CD1c-positive myeloid dendritic cell (primary cell): ENCODE results near the gene B3GALNT2.
"Not testable (repeated sequence)": the region's sequence is repeated elsewhere in the genome, so short reads cannot be mapped to it uniquely, and the experiment has no call there.

ENCODE experiments used
- DNase-seq: peaks from one replicate; pipeline ENCODE4 v3.0.0-alpha.2; 2016; ENCODE audit errors: extremely low spot score

B3GALNT2 gene

GRCh38 chr1:235504122-235504493 is at the start of gene B3GALNT2:
Gene B3GALNT2, minus strand, starts transcription at chr1:235504452. Its CDS starts 200 bp downstream, at chr1:235504252.
- no peak for DNase-seq

- no peak for DNase-seq
Measured at GRCh38 chr1:235553112-235553551, 48.9 kb upstream of the B3GALNT2 start.

DNA sequence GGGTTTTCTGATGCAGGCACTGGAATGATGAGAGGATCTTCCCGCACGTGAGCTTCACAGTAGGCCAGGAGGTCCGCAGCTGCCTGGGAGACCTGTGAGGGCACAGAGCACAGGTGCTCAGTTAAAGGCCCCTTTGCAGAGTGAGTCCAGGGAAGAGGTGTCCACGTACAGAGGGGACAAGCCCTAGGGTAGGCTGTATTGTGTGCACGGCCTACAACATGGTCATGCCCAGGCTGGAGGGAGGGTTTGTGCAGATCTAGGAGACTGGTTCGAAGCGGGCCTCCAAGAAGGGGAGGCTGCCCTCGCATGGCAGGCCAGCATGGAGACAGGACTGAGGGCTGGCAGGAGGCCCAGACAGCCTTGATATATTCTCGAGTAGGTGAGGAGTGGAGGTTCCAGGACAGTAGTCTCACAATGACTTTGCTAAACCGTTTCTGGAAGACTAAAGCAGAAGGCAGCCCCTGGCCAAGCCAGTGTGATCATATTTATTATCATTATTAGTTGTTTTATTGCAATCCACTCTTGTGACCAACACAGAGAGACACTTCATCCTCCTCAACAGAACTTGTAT is 48.0 kb upstream of the B3GALNT2 start:
- no peak for DNase-seq

- DNase-seq = no peak
Measured at GRCh38 chr1:235549351-235550139, 45.3 kb upstream of the B3GALNT2 start.

DNA sequence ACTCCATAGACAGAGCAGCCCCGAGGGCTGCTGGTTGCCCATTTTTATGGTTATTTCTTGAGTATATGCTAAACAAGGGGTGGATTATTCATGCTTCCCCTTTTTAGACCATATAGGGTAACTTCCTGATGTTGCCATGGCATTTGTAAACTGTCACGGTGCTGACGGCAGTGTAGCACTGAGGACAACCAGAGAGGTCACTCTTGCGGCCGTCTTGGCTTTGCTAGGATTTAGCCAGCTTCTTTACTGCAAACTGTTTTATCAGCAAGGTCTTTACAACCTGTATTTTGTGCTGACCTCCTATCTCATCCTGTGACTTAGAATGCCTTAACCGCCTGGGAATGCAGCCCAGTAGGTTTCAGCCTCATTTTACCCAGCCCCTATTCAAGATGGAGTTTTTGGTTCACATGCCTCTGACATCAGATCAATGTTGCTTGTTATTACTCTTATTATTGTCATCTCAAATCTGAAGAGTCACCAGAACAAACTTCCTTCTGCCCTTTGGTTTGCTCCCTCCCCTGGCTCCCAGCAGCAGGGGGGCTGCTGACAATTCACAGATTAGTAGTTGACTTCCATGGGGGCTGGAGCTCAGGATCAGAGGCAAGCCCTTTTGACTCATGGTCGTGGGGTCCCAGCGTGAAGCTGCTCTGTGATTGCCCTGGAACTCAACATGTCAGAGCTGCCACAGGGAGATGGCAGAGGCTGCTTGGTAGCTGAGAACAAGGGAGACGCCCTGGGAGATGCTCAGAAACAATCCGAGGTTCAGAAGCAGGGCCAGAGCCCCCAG is 42.3 kb upstream of the B3GALNT2 start:
- DNase-seq = peak; percentile 69

DNA sequence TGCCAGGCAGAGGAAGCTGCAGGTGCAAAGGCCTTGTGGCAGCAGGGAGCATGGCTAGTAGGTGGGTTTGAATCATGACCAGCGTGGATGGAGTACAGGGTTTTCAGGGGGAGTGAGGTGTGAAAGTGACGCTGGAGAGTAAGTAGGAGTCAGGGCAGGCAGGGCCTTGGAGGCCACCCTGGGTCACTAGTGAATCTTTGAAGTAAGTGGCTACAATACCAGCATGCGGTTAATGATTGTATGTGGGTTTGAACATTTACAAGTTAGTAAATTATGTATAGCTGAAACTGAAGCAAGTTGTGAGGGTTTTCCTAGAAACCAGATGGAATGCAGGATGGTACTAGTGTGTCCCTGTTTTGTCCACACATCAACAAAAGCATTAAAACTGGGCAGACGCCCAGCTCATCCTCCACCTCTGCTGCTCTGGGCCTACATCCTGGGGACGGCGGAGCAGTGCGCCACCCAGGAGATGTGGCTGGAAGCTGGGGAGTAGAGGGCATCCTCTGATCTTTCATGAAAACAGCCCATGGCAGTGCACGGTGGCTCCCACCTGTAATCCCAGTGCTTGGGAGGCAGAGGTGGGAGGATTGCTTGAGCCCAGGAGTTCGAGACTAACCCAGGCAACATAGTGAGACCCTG is 41.2 kb upstream of the B3GALNT2 start:
- no peak for DNase-seq

DNA sequence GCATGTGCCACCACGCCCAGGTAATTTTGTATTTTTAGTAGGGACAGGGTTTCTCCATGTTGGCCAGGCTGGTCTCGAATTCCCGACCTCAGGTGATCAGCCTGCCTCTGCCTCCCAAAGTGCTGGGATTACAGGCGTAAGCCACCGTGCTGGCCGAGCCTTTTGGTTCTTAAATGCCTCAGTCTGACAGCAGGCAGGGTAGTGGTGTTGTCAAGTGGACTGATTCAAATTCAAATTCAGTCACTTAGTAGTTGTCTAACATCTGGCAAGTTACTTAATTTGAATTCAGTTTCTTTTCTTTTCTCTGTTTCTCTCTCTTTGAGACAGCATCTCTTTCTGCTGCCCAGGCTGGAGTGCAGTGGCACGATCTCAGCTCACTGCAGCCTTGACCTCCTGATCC is 38.6 kb upstream of the B3GALNT2 start:
- DNase-seq = not testable (repeated sequence)

DNA sequence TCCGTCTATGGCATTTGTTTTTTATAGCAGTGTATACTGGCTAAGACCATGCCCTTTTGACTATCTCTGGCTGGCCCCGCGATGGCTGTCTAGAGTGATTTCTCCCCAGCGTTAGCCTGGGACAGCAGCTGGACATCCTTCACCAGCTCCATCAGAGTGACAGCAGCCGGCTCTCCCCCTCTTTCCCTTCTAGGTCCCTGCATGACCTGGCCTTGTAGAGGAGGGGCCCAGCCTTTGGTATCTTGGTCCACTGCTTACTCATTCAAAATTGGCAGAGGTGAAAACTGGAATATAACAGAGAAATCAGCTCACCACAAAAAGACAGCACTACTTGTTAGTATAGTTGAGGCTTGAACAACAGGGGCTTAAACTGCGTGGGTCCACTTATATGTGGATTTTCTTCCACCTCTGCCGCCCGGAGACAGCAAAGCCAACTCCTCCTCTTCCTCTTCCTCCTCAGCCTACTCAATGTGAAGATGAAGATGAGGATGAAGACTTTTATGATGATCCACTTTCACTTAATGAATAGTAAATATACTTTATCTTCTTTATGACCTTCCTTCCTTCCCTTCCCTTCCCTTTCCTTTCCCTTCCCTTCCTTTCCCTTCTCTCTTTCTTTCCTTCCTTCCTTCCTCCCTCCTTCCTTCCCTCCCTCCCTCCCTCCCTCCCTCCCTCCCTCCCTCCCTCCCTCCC is 29.4 kb upstream of the B3GALNT2 start:
- DNase-seq = no peak

- DNase-seq = no peak
Measured at GRCh38 chr1:235532360-235532759, 28.1 kb upstream of the B3GALNT2 start.

GRCh38 chr1:235527196-235527814 is 23.1 kb upstream of the B3GALNT2 start:
- no peak for DNase-seq

DNA sequence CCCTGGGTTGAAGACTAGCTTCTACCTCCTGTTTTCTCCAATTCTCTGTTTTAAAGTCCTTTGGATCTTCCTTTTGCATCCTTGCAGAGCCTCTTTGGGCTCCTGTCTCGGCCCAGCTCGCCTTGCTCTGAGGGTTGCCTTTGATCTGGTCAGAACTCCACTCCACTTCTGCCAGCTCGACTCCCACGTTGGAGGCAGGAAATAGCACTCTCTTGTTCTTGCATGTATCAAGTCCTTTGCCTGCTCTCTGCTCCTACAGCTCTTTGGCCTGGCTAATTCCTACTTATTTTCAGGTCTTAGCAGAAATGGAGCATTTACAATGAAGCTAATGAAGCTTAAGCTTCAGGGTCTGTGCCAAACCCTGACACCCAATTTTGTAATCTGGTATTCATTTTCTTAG is 21.1 kb upstream of the B3GALNT2 start:
- no peak for DNase-seq

GRCh38 chr1:235516862-235517446 is 12.7 kb upstream of the B3GALNT2 start:
- no peak for DNase-seq

GRCh38 chr1:235515844-235516512 is 11.7 kb upstream of the B3GALNT2 start:
- peak; percentile 57 for DNase-seq

DNA sequence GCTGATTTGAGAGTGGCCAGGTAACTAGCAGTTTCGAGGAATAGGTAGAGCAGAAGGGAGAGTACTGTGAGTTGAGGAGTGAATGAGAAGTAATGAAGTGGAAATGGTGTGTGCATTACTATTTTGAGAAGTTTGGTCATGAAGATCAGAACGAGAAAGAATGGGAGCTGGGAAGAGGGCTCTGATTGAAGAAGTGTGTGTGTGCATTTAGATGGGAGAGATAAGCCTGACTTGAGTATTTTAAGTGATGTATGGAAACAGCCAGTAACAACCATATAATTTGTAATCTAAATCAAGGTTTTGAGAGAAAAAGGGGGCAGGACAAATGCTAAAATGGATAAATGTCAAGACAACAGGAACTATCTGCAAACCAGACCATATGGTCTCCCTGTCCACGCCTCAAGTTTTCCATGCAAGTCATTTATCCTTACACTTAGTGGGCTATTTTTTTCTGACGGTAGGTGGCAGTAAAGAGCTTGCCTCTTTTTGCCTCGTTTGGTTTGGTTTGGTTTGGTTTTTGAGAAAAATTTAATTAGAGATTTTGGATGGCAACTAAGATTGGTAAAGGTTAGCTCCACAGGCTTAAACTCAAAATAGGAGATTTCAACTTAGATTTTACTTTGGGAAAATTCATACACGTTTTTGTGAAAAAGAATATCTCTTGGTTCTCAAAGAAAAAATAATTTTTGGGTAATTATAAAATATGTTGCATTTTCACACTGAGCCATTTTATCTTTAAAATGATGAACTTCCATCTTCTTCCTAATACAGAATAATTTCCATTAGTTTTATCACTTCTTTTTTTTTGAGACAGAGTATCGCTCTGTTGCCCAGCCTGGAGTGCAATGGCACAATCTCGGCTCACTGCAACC is 9.5 kb upstream of the B3GALNT2 start:
- peak; percentile 83 for DNase-seq

DNA sequence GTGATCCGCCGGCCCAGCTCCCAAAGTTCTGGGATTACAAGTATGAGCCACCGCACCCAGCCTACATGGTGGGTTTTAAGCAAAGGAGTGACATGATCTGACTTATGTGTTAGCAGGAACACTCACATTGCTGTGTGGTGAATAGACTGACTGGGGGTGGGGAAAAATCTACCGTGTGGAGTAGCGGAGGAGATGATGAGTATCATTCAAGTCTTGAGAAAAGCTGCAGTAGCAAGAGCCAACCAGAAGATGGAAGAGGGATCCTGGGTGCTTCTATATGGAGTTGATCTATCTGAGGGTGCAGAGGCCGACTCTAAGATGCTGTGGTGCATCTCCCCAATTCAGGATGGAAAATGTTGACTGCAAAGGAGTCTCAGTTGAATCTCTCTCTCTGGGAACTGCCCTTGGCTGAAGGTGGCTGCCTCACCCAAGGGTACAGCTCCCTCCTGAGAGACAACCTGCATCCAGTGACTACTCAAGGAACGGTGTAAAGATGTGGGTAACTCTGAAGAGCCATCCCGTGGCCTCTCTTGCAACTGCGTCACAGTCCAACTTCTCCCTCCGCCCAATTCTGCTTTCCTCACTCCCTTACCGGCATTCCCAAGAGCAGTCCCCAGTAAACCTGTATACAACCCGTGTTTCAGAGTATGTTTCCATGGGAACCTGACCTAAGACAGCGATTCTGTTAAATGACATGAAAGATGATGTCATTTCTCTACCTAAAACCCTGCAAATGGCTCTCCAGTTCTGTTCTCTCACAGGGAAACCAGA is 7.4 kb upstream of the B3GALNT2 start:
- DNase-seq = no peak

- no peak for DNase-seq
Measured at GRCh38 chr1:235510823-235511222, 6.6 kb upstream of the B3GALNT2 start.

DNA sequence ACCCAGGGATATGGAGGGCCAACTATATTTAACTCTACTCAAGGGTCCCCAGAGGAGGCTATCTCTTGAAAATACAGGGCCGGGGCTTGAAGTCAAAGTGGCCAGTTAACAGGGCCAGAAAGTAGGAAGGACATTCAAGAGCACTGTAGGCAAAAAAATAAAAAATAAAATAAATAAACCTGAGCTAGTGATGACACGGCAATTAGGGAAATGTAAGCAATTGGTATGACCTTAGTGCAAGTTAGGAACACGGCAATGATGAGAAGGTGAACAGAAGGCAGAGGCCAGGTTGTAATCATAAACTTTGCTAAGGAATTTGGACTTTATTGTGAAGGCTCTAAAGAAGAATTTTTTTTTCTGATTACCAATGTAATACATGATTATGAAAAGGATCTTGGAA is 3.4 kb upstream of the B3GALNT2 start:
- no peak for DNase-seq

DNA sequence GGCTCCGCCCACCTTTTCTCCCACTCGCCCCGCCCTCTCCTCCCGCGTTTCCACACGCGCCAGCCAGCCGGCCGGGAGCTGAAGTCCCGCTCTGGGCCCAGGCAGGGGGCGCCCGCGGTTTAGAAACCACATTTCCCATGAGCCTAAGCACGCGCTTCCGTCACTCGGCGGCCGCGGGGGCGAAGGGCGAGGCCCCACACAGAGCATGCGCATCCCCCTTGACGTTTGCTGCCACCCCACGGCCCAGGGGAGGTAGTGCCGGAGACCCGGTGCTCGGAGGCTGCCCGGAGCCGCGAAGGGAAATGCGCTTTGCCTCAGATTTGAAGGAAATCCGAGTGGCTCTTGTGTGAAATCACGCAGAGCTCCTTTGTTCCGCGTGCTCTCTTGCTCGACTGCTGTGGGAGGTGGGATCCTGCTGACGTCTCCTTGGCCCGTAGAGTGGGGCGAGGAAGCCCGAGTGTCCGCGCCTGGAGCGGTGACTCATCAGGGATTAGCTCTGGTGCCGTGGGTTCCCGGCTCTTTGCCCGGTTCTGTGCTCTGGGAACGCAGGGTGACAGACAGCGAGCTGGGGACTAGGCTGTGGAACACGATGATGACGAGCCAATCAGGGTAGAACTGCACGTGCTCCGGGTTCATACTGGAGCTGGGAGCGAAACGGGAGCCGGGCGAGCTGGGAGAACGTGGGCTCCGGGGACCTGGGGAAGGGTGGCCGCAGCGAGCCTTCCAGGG is 406 bp upstream of the B3GALNT2 start:
- peak; percentile 99 for DNase-seq
